GM23338 (cell line): ENCODE data around the gene RCAN3. TPM values are rescaled to one million over a fixed set of nuclear protein-coding genes. Genes with fewer than 3 reads are reported as not detected.

Source experiments
- ATAC-seq: fragments of 200-7000 bp; cut with Tn5 transposase; 3 replicates; pipeline ENCODE4 v1.9.1; 2020
- DNase-seq: peaks from one replicate; pipeline ENCODE4 v3.0.0-alpha.2; 2015; ENCODE audit warnings: low spot score
- H2AFZ ChIP-seq: fragments of 200-600 bp; sonication (generic); 2 replicates; pipeline ENCODE4 v1.8.0; 2016; ENCODE audit warnings: antibody characterized with exemption, mild to moderate bottlenecking, moderate library complexity
- H3F3A ChIP-seq: fragments of 200-600 bp; sonication (generic); replicated peaks from 2 replicates; pipeline ENCODE4 v1.8.0; 2017; ENCODE audit warnings: antibody characterized with exemption, mixed run types, low read depth
- H3K27ac ChIP-seq: fragments of 200-600 bp; sonication (generic); 2 replicates; pipeline ENCODE4 v1.6.1; 2016; ENCODE audit warnings: low read depth
- H3K27me3 ChIP-seq: fragments of 200-600 bp; sonication (generic); 2 replicates; pipeline ENCODE4 v1.8.0; 2016; ENCODE audit warnings: mild to moderate bottlenecking, mixed run types, moderate library complexity; ENCODE audit not compliant: insufficient read depth
- H3K36me3 ChIP-seq: fragments of 200-600 bp; sonication (generic); 2 replicates; pipeline ENCODE4 v1.8.0; 2016; ENCODE audit warnings: mild to moderate bottlenecking; ENCODE audit not compliant: insufficient read depth
- H3K4me1 ChIP-seq: fragments of 200-600 bp; sonication (generic); 2 replicates; pipeline ENCODE4 v1.8.0; 2016; ENCODE audit warnings: mild to moderate bottlenecking, moderate library complexity; ENCODE audit not compliant: insufficient read depth
- H3K4me2 ChIP-seq: fragments of 200-600 bp; sonication (generic); 2 replicates; pipeline ENCODE4 v1.7.1; 2017; ENCODE audit warnings: mixed run types
- H3K4me3 ChIP-seq: fragments of 200-600 bp; sonication (generic); 2 replicates; pipeline ENCODE4 v1.6.1; 2016; ENCODE audit warnings: mixed run types
- H3K79me2 ChIP-seq: fragments of 200-600 bp; sonication (generic); replicated peaks from 2 replicates; pipeline ENCODE4 v1.8.0; 2017; ENCODE audit warnings: mild to moderate bottlenecking; ENCODE audit not compliant: insufficient read depth
- H3K9me2 ChIP-seq: fragments of 200-600 bp; sonication (generic); 2 replicates; pipeline ENCODE4 v1.8.0; 2017; ENCODE audit not compliant: insufficient read depth
- H4K20me1 ChIP-seq: fragments of 200-600 bp; sonication (generic); replicated peaks from 2 replicates; pipeline ENCODE4 v1.8.0; 2017; ENCODE audit warnings: mild to moderate bottlenecking; ENCODE audit not compliant: insufficient read depth
- H3K27ac Mint-ChIP-seq: 2 replicates; pipeline ENCODE4 v1.8.0; 2020; ENCODE audit warnings: inconsistent platforms, mild to moderate bottlenecking, moderate library complexity, mixed read lengths
- H3K27me3 Mint-ChIP-seq: 3 replicates; pipeline ENCODE4 v1.8.0; 2022; ENCODE audit warnings: low read depth, mild to moderate bottlenecking, moderate library complexity, mixed read lengths, inconsistent platforms; ENCODE audit not compliant: insufficient read depth, poor library complexity
- H3K36me3 Mint-ChIP-seq: 3 replicates; pipeline ENCODE4 v1.8.0; 2021; ENCODE audit warnings: low read depth, mild to moderate bottlenecking, inconsistent platforms, moderate library complexity, mixed read lengths
- H3K4me1 Mint-ChIP-seq: 3 replicates; pipeline ENCODE4 v1.8.0; 2020; ENCODE audit warnings: mild to moderate bottlenecking, inconsistent platforms, mixed read lengths
- H3K4me3 Mint-ChIP-seq: 3 replicates; pipeline ENCODE4 v1.8.0; 2021; ENCODE audit warnings: moderate library complexity, mild to moderate bottlenecking, inconsistent platforms, mixed read lengths
- H3K9me3 Mint-ChIP-seq: 3 replicates; pipeline ENCODE4 v1.8.0; 2020; ENCODE audit warnings: moderate library complexity, mild to moderate bottlenecking, inconsistent platforms, mixed read lengths
- CREB1 ChIP-seq: fragments of 250-450 bp; sonication (Bioruptor Pico); IDR thresholded peaks from 2 replicates; pipeline ENCODE4 v1.5.0; 2020; ENCODE audit warnings: low read depth, mild to moderate bottlenecking, moderate library complexity
- CTCF ChIP-seq, 2 experiments: fragments of 200-600 bp in 1 of 2; sonication (generic) in 1 of 2; conservative IDR thresholded peaks; 2 replicates each; pipeline versions ENCODE4 v1.5.1 to v1.6.1; 2016 to 2017; ENCODE audit warnings: antibody characterized with exemption in 2 of 2, low read depth in 2 of 2, mild to moderate bottlenecking in 2 of 2, moderate library complexity in 1 of 2
- EZH2 ChIP-seq: fragments of 200-600 bp; sonication (generic); IDR thresholded peaks from one replicate; pipeline ENCODE4 v1.8.0; 2017; ENCODE audit warnings: antibody characterized with exemption, mild to moderate bottlenecking, low read depth; ENCODE audit not compliant: unreplicated experiment
- EZH2phosphoT487 ChIP-seq: fragments of 200-600 bp; sonication (generic); IDR thresholded peaks from one replicate; pipeline ENCODE4 v1.8.1; 2018; ENCODE audit warnings: antibody characterized with exemption; ENCODE audit not compliant: unreplicated experiment
- JUNB ChIP-seq: IDR thresholded peaks from one replicate; pipeline ENCODE4 v1.6.1; 2016; ENCODE audit warnings: antibody characterized with exemption; ENCODE audit not compliant: unreplicated experiment
- POLR2AphosphoS5 ChIP-seq: IDR thresholded peaks from 2 replicates; pipeline ENCODE4 v1.6.1; 2016; ENCODE audit warnings: antibody characterized with exemption, low read depth
- STAT1 ChIP-seq: IDR thresholded peaks from one replicate; pipeline ENCODE4 v1.6.1; 2016; ENCODE audit warnings: antibody characterized with exemption; ENCODE audit not compliant: unreplicated experiment
- ZNF114 ChIP-seq: fragments of 250-450 bp; sonication (Bioruptor Pico); IDR thresholded peaks from 2 replicates; pipeline ENCODE4 v1.5.0; 2020; ENCODE audit warnings: mild to moderate bottlenecking, moderate library complexity
- ZNF331 ChIP-seq: fragments of 250-450 bp; sonication (Bioruptor Pico); IDR thresholded peaks from 2 replicates; pipeline ENCODE4 v1.5.0; 2020; ENCODE audit warnings: low read depth, mild to moderate bottlenecking, moderate library complexity
- polyA plus RNA-seq: library from polyadenylated mRNA; unstranded; fragments of >200 nt; fragmentation: Nextera tagmentation; extraction: Ambion mirVana; gene quantifications from 2 replicates; pipeline ENCODE4 v1.2.1, GENCODE V29; 2016
- total RNA-seq: library from RNA; depleted of rRNA; stranded (reverse); fragments of >200 nt; shearing (Covaris generic); gene quantifications from 2 replicates; pipeline ENCODE4 v1.2.3, GENCODE V29; 2014
- TF ChIP-seq, protein P1 (sequence below): IDR thresholded peaks from one replicate; pipeline ENCODE4 v1.6.1; 2018; ENCODE audit warnings: antibody characterized with exemption; ENCODE audit not compliant: unreplicated experiment

The RCAN3 gene
- total and polyA plus RNA-seq, 2 experiments from 2014 or later: 8.9 to 11.2 TPM

DNA sequence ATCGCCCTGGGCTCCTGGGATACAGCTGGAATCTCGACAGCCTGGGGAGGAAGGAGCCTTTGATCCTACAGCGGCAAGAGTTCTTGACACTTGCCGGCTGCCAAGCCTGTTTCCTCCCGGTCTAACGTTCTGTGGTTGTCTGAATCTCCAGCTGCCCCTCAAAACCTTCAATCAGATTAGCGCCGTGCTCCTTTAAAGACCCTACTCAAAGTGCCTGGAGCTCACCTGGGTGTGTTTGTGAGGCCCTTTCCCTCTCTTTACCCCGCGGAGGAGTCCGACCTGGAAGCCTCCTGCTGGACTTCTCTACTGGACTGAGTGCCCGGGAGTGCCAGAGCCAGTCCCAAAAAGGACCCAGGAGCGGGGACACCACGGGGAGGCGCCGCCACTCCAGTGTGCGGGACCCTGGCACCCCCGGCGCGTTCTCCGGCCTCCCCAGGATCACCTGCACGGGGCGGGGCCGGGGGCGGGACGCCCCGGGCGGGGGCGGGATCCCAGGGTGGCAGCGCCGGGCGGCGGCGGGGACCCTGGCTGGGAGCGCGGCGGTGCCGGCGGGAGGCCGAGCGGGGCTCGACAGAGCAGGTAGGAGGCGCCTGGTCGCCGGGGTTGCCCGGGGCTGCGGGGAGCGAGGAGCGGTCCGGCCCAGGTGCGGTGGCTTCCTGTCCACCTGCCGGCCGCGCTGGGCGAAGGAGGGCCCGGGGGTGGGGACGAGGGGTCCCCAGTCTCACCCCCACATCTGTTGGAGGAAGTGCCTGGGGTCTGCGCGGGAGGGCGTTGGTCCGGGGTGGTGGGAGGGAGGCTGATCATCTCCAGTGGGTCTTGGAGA is 53.2 kb downstream of the RCAN3 start, which contains the start of gene NCMAP:
NCMAP (plus strand) TSS at position 497 of the 823 bp plus-strand sequence. CDS start 39,344 bp downstream, outside the sequence.
- Mint-ChIP-seq H3K4me1 (peaks cover 14% of the 10 kb centered on the region), H3K9me3 (no peaks in the 10 kb centered on the region), H3K27ac (no peak within 1 kb of the TSS), H3K36me3 (no peaks in the 10 kb centered on the region), H3K27me3 (peaks cover 21% of the 10 kb centered on the region), H3K4me3 (peak within 1 kb of the TSS; percentile 74)
- TF ChIP-seq EZH2 (peak; percentile 18), ZNF331 (CRISPR knock-in tag) (no peak), ZNF114 (CRISPR knock-in tag) (no peak), EZH2phosphoT487 (no peak), CREB1 (no peak), JUNB (no peak), CTCF (conservative IDR thresholded peaks at IDR 0.05; ENCODE audit: low read depth in 2 of 2) (peak in 1 of 2 experiments; percentile 35; a peak in 2 of 4 replicates)
- TF ChIP-seq, protein P1, sequence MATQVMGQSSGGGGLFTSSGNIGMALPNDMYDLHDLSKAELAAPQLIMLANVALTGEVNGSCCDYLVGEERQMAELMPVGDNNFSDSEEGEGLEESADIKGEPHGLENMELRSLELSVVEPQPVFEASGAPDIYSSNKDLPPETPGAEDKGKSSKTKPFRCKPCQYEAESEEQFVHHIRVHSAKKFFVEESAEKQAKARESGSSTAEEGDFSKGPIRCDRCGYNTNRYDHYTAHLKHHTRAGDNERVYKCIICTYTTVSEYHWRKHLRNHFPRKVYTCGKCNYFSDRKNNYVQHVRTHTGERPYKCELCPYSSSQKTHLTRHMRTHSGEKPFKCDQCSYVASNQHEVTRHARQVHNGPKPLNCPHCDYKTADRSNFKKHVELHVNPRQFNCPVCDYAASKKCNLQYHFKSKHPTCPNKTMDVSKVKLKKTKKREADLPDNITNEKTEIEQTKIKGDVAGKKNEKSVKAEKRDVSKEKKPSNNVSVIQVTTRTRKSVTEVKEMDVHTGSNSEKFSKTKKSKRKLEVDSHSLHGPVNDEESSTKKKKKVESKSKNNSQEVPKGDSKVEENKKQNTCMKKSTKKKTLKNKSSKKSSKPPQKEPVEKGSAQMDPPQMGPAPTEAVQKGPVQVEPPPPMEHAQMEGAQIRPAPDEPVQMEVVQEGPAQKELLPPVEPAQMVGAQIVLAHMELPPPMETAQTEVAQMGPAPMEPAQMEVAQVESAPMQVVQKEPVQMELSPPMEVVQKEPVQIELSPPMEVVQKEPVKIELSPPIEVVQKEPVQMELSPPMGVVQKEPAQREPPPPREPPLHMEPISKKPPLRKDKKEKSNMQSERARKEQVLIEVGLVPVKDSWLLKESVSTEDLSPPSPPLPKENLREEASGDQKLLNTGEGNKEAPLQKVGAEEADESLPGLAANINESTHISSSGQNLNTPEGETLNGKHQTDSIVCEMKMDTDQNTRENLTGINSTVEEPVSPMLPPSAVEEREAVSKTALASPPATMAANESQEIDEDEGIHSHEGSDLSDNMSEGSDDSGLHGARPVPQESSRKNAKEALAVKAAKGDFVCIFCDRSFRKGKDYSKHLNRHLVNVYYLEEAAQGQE: no peak
- Histone ChIP-seq H3K4me3 (peak within 1 kb of the TSS; percentile 67), H3K79me2 (no peaks in the 10 kb centered on the region), H3K36me3 (no peaks in the 10 kb centered on the region), H3K9me2 (no peaks in the 10 kb centered on the region), H3K27me3 (peaks cover 32% of the 10 kb centered on the region), H3K4me1 (peaks cover 7% of the 10 kb centered on the region; the same call in 1 of the 2 replicates), H4K20me1 (no peaks in the 10 kb centered on the region), H3F3A (no peaks in the 10 kb centered on the region), H3K27ac (no peak within 1 kb of the TSS), H2AFZ (peak within 1 kb of the TSS; percentile 97), H3K4me2 (peak within 1 kb of the TSS; percentile 90)
- peak; percentile 70 for DNase-seq
- ATAC-seq: peak; percentile 76

DNA sequence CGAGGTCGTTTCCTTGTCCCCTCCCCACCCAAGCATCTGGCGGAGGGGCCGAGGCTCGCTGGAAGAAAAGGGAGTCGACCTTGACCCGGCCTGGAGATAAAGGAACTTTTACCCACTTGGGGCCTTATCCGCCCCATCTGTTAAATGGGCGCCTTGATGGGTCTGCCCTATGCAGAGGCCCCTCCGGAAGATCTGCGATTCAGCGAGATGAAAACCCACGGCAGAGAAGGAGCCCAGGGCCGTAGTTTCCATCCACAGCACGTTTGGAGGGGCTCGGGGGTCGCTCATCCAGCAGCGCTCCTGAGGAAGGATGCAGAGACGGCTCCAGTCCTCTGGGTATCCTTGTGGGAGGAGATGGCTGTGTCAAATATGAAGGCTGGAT is 53.8 kb downstream of the RCAN3 start:
- no peaks in the 10 kb centered on the region for H3F3A ChIP-seq
- peaks cover 7% of the 10 kb centered on the region; the same call in 1 of the 2 replicates for H3K4me1 ChIP-seq
- H3K9me3 Mint-ChIP-seq: no peaks in the 10 kb centered on the region
- no peak overlapping the region for H3K27ac Mint-ChIP-seq
- peaks cover 14% of the 10 kb centered on the region for H3K4me1 Mint-ChIP-seq
- H4K20me1 ChIP-seq: no peaks in the 10 kb centered on the region
- DNase-seq (no peak), ATAC-seq (no peak)
- peaks cover 21% of the 10 kb centered on the region for H3K27me3 Mint-ChIP-seq
- H3K4me3 ChIP-seq: peak overlapping the region; percentile 67
- no peaks in the 10 kb centered on the region for H3K79me2 ChIP-seq
- H3K9me2 ChIP-seq: no peaks in the 10 kb centered on the region
- peak overlapping the region; percentile 74 for H3K4me3 Mint-ChIP-seq
- no peak overlapping the region for H3K27ac ChIP-seq
- peak overlapping the region; percentile 95 for H2AFZ ChIP-seq
- H3K36me3 Mint-ChIP-seq: no peaks in the 10 kb centered on the region
- peaks cover 32% of the 10 kb centered on the region for H3K27me3 ChIP-seq
- no peaks in the 10 kb centered on the region for H3K36me3 ChIP-seq
- peak overlapping the region; percentile 90 for H3K4me2 ChIP-seq
- TF ChIP-seq EZH2 (no peak), POLR2AphosphoS5 (no peak), STAT1 (no peak), JUNB (no peak), ZNF331 (CRISPR knock-in tag) (no peak), EZH2phosphoT487 (no peak), CREB1 (no peak), CTCF (conservative IDR thresholded peaks at IDR 0.05; ENCODE audit: low read depth in 2 of 2) (no peak), ZNF114 (CRISPR knock-in tag) (no peak)
- TF ChIP-seq, protein P1: no peak
